Endothelial cell of umbilical vein (primary cell): ENCODE results near the gene CALML5. TPM values are rescaled to one million over a fixed set of nuclear protein-coding genes. Genes with fewer than 3 reads are reported as not detected.

Experiments used
- BruUV-seq: library from RNA; stranded (reverse); fragments of 400-500 nt; replicated peaks from 2 replicates; lab custom pipeline; 2021; lab: Mats Ljungman, UMichigan
- CTCF ChIA-PET: fragments of 300-600, 350-600 bp; sonication (Branson Sonifier 250); formaldehyde crosslinking; loops from one replicate; lab custom pipeline; 2021; ENCODE audit warnings: antibody characterized with exemption, inconsistent platforms; lab: Charles Lee
- POLR2A ChIA-PET: fragments of 300-600, 350-600 bp; sonication (Branson Sonifier 250); formaldehyde crosslinking; loops from one replicate; lab custom pipeline; 2021; ENCODE audit warnings: antibody characterized with exemption, inconsistent platforms; lab: Charles Lee
- DNase-seq: peaks from one replicate; pipeline ENCODE4 v3.0.0-alpha.2; 2011; ENCODE audit warnings: low read depth, low spot score
- FAIRE-seq: peaks from 2 replicates; lab custom pipeline; 2011; peaks lifted over from hg19 to GRCh38; lab: Jason Lieb, UNC
- H2AFZ ChIP-seq: 2 replicates; pipeline ENCODE4 v1.6.0; 2012; ENCODE audit warnings: low read depth, low read length, control low read depth, inconsistent platforms
- H3K27ac ChIP-seq: 2 replicates; pipeline ENCODE4 v1.5.1; 2011; ENCODE audit warnings: low read depth, mild to moderate bottlenecking, control low read depth, low read length, moderate library complexity; ENCODE audit not compliant: insufficient read depth
- H3K27me3 ChIP-seq, 2 experiments: 2 replicates each; pipeline versions ENCODE4 v1.6.0 to v1.6.1; 2011; ENCODE audit warnings: low read length in 2 of 2, mixed read lengths in 1 of 2; ENCODE audit not compliant: control insufficient read depth in 2 of 2, insufficient read depth in 2 of 2
- H3K36me3 ChIP-seq, 2 experiments: 2 replicates in 1 of 2; 3 replicates in 1 of 2; pipeline ENCODE4 v1.5.1; 2011; ENCODE audit warnings: low read length in 2 of 2, mild to moderate bottlenecking in 1 of 2, moderate library complexity in 1 of 2; ENCODE audit not compliant: control insufficient read depth in 2 of 2, insufficient read depth in 2 of 2; ENCODE audit errors: extremely low read depth in 1 of 2
- H3K4me1 ChIP-seq: 3 replicates; pipeline ENCODE4 v1.5.1; 2011; ENCODE audit warnings: mild to moderate bottlenecking, low read length; ENCODE audit not compliant: control insufficient read depth, insufficient read depth; ENCODE audit errors: extremely low read depth
- H3K4me2 ChIP-seq: 2 replicates; pipeline ENCODE4 v1.6.1; 2011; ENCODE audit warnings: low read length, control low read depth, mixed read lengths; ENCODE audit not compliant: insufficient read depth
- H3K4me3 ChIP-seq, 3 experiments: fragments of 200-600 bp in 1 of 3; sonication (generic), shearing (Covaris generic) in 1 of 3; replicated peaks in 1 of 3; 2 replicates each; pipeline ENCODE4 v1.5.1; 2011 to 2016; ENCODE audit warnings: control low read depth in 3 of 3, low read length in 3 of 3, mild to moderate bottlenecking in 2 of 3, inconsistent platforms in 1 of 3, low read depth in 1 of 3, moderate library complexity in 1 of 3; ENCODE audit not compliant: insufficient read depth in 1 of 3
- H3K79me2 ChIP-seq: 2 replicates; pipeline ENCODE4 v1.6.0; 2012; ENCODE audit warnings: low read length, inconsistent platforms; ENCODE audit not compliant: control insufficient read depth, insufficient read depth
- H3K9ac ChIP-seq: replicated peaks from 2 replicates; pipeline ENCODE3; 2011; ENCODE audit warnings: low read length, control low read depth; ENCODE audit not compliant: insufficient read depth; ENCODE audit errors: extremely low read depth
- H3K9me1 ChIP-seq: replicated peaks from 3 replicates; pipeline ENCODE4 v1.6.0; 2011; ENCODE audit warnings: mild to moderate bottlenecking, low read length; ENCODE audit not compliant: control insufficient read depth, insufficient read depth; ENCODE audit errors: extremely low read depth
- H3K9me3 ChIP-seq: replicated peaks from 2 replicates; pipeline ENCODE4 v1.5.1; 2012; ENCODE audit warnings: low read length, inconsistent platforms; ENCODE audit not compliant: control insufficient read depth, insufficient read depth
- H4K20me1 ChIP-seq: replicated peaks from 2 replicates; pipeline ENCODE3; 2011; ENCODE audit warnings: mild to moderate bottlenecking, low read length; ENCODE audit not compliant: control insufficient read depth, insufficient read depth; ENCODE audit errors: extremely low read depth
- CTCF ChIP-seq, 2 donors: IDR thresholded peaks; 1 replicate in 1 of 2; 2 replicates in 1 of 2; pipeline ENCODE4 v1.5.1; 2011; ENCODE audit warnings: low read length in 2 of 2, mild to moderate bottlenecking in 2 of 2, moderate library complexity in 2 of 2, control low read depth in 1 of 2, inconsistent platforms in 1 of 2, low read depth in 1 of 2; ENCODE audit not compliant: insufficient read depth in 1 of 2; ENCODE audit errors: extremely low read depth in 1 of 2
- EZH2 ChIP-seq: IDR thresholded peaks from 2 replicates; pipeline ENCODE4 v1.6.1; 2012; ENCODE audit warnings: borderline replicate concordance, low read depth, mild to moderate bottlenecking, moderate library complexity, low read length, inconsistent platforms; ENCODE audit not compliant: severe bottlenecking
- FOS ChIP-seq: IDR thresholded peaks from 2 replicates; pipeline ENCODE4 v1.6.1; 2011; ENCODE audit warnings: mild to moderate bottlenecking, low read length, moderate library complexity, borderline replicate concordance; ENCODE audit not compliant: insufficient read depth
- GATA2 ChIP-seq: IDR thresholded peaks from 2 replicates; pipeline ENCODE4 v1.7.0; 2011; ENCODE audit warnings: low read depth, mild to moderate bottlenecking, moderate library complexity, mixed read lengths, low read length; ENCODE audit not compliant: insufficient read length, insufficient read depth
- JUN ChIP-seq: IDR thresholded peaks from 2 replicates; pipeline ENCODE4 v1.6.1; 2011; ENCODE audit warnings: borderline replicate concordance, low read depth; ENCODE audit not compliant: insufficient read length, insufficient read depth
- MAX ChIP-seq: IDR thresholded peaks from 2 replicates; pipeline ENCODE4 v1.6.1; 2011; ENCODE audit not compliant: insufficient read depth, insufficient read length
- MYC ChIP-seq: IDR thresholded peaks from one replicate; pipeline ENCODE4 v1.6.1; 2011; ENCODE audit warnings: mild to moderate bottlenecking, low read depth, low read length
- POLR2A ChIP-seq: IDR thresholded peaks from 2 replicates; pipeline ENCODE4 v1.6.1; 2012; ENCODE audit warnings: low read depth, mild to moderate bottlenecking, control low read depth, low read length
- POLR2AphosphoS5 ChIP-seq: IDR thresholded peaks from 2 replicates; pipeline ENCODE4 v1.6.1; 2012; ENCODE audit warnings: low read depth, mild to moderate bottlenecking, control low read depth, low read length, moderate library complexity; ENCODE audit not compliant: insufficient read depth
- dilution Hi-C: fragments of 300-500 bp; cut with MboI; formaldehyde crosslinking; loops from one replicate; pipeline ENCODE4 v1.15.0; 2019; ENCODE audit warnings: low sequenced_read_pairs; ENCODE audit not compliant: extremely low pct_ligation_motif_present
- intact Hi-C: fragments of 100-400 bp; cut with micrococcal nuclease; formaldehyde crosslinking; loops from one replicate; pipeline ENCODE4 v1.10.0; 2022
- polyA plus RNA-seq, 4 experiments: library from polyadenylated mRNA; depleted of rRNA in 3 of 4; stranded (reverse) in 3 of 4; unstranded in 1 of 4; fragments of >200 nt; gene quantifications; 2 replicates each; pipeline versions ENCODE4 v1.2.1 to v1.2.3, GENCODE V29; 2011 to 2012; ENCODE audit warnings: missing spikeins in 1 of 4
- total RNA-seq: library from RNA; stranded (reverse); gene quantifications from 2 replicates; pipeline ENCODE4 v1.2.3, GENCODE V29; 2021

The CALML5 gene
- total and polyA plus RNA-seq, 2 donors (not counting 3 experiments of a cell fraction or from before 2014, with no cell fraction given): not detected

- BruUV-seq: no TSS peak
- intact Hi-C loops (no loop called here), dilution Hi-C loops (no loop called here)
- TF ChIP-seq EZH2 (no peak), MAX (no peak), POLR2AphosphoS5 (no peak), GATA2 (no peak), FOS (no peak), CTCF (IDR thresholded peaks at IDR 0.05; ENCODE audit: extremely low read depth in 1 of 2, insufficient read depth in 1 of 2, low read depth in 1 of 2, low read length in 2 of 2) (no peak), POLR2A (no peak), JUN (no peak), MYC (no peak)
- H3K4me2 ChIP-seq: no peak overlapping the region
- ChIA-PET POLR2A (no interaction called here), CTCF (no interaction called here)
- no peaks in the 10 kb centered on the region for H4K20me1 ChIP-seq
- DNase-seq (no peak), FAIRE-seq (no peak)
- no peak overlapping the region for H3K27ac ChIP-seq
- H3K36me3 ChIP-seq: no peaks in the 10 kb centered on the region
- H3K79me2 ChIP-seq: no peaks in the 10 kb centered on the region
- no peaks in the 10 kb centered on the region for H3K9me3 ChIP-seq
- H3K9me1 ChIP-seq: no peaks in the 10 kb centered on the region
- no peak overlapping the region for H3K9ac ChIP-seq
- H2AFZ ChIP-seq: no peak overlapping the region
- no peaks in the 10 kb centered on the region for H3K4me1 ChIP-seq
- no peak overlapping the region for H3K4me3 ChIP-seq
- H3K27me3 ChIP-seq: no peaks in the 10 kb centered on the region
Measured at GRCh38 chr10:5493691-5494090, 5.7 kb downstream of the CALML5 start.
